ENCODE measurements around the gene SLCO2B1.
A peak's percentile ranks its signal among the peaks of the same experiment; 100 is the strongest.

The SLCO2B1 gene

DNA sequence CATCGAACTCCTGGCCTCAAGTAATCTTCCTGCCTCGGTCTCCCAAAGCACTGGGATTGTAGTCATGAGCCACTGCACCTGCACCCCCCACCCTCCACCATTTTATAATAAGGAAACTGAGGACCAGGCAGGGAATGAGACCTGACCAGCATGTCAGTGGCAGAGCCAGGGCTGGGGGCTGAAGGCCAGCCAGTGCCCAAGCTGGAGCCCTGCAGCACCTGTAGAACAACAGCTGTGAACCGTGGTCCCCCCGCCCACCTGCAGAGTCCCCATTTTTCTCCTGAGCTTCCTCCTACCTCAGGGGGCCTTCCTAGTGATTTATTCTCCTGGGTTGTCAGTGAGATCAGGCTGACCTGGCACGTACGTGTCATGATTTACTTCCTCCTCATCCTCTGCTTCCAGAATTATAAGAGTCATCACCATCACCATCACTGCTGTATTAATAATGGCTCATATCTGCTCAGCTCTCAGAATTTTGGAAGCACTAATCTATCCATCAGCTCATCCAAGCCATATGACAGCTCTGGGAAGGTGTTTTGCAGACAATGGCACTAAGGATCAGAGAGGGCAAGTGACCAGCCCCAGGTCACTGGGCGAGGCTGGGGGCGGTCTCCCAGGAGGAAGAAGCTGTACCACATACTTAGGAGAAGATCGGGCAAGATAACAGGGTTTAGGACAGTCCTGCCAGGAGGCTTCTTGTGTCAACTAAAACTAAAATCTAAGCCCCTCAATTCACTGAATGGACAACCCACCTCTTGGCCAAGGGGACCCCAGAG lies 5.5 kb upstream of the SLCO2B1 start:
- no peak for DNase-seq

DNA sequence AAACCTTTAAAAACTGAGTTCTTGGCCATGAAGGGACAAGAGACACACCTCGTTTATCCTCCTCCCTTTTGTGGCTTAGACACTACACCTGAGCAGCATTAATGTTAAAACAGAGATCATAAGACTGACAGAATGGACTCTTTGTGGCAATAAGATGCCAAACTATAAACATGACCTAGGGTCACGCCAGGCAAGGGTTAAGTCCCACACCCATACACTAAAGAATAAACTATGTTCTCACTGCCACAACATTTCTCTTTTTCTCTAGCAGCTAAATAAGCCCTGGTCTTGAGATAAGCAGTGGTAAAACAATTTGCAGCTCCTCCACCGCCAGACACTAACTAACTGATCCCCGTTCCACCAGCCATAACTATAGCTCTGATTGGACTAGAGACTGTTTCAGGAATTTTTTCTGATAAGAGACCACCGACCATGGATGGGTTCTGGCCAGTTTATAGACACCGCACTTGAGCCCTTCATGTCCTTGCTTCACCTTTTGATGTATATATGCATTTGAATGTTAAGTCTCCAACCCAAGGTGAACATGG lies 4.9 kb upstream of the SLCO2B1 start:
- DNase-seq, result no peak

DNA sequence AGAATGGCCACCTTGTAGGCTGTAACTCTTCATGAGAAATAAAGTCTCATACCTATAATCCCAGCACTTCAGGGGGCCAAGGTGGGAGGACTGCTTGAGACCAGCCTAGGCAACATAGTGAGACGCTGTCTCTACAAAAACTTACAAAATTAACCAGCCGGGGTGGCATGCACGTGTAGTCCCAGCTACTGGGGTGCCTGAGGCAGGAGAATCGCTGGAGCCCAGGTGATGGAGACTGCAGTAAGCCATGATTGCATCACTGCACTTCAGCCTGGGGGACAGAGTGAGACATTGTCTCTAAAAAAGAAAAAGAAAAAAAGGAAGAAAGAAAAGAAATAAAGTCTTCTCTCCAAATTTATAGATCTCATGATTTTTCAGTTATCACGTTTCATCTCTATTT lies 4.2 kb upstream of the SLCO2B1 start:
- DNase-seq, result no peak

DNA sequence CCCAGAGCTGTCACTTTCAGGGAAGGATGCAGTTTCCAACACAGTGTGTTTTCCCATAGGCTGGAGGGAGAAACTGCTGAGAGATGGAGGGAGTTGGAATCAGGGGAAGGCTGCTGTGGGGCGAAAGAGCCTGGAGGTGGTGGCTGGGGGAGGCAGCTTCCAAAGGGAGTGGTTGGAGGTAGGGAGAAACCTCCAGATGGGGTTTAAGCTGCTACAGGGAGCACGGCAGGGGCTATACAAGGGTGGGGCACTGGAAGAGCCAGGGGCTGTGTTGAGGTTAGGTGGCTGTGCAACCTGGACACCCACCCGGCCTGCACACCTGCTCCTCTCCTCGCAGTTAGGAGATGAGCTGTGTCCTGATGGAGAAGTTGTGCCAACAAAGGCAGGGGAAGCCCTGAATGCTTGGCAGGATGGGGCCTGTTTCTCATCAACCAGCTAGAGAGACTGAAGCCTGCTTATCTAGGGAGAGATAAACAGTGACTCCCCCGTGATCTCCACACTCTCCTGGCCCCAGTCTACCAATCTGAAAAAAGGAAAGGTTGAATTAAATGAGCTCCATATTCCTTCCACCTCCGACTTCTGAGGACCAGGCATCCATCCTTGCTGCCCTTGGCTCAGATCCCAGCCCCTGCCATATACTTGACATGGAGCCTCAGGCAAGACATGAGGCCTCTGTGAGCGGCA lies 3.6 kb upstream of the SLCO2B1 start:
- no peak for DNase-seq

DNA sequence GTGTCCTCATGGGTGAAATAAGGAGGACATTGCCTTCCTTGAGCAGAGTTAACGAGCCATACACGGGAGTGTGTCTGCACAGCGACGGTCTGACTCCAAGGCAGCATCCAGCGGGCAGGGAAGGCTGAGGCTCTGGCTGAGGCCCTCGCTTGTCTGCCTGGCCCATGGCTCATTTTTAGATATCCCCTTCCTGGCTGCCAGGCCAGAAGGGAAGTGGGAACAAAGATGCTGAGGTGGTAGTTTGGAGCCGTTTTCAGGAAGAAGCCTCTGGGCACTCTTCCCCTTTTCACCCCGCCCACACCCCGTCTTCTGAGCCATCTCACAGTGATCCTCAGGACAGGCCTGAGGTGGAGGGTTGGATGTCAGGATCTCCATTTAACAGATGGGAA lies 3.0 kb upstream of the SLCO2B1 start:
- DNase-seq, result no peak

DNA sequence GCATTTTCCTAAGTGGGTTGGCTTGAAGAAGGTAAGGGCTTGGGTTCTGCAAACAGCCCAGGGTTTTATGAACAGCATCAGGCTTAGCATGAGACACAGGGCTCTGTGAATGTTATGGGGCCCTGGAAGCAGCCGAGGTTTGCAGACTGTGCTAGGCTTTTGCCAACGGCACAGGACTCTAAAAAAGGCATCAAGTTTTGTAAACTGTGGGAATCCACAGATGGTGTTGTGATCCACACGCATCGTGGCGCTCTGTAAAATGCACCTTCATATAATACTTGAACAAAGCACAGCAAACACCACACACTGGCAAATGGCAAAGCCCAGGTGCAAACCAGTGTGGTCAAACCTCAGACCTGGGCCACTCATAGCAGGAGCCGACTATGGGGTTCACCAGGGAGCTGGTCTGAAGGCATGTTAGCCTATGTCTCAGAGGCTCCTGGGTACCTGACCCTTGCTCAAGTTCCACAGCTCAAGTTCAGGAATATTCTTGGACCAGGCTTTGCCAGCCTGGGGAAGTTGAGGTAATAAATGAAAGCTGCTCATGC lies 2.4 kb upstream of the SLCO2B1 start:
- no peak for DNase-seq

- no peak for DNase-seq
Observed at GRCh38 chr11:75149766-75150465, 991 bp upstream of the SLCO2B1 start.

GRCh38 chr11:75151346-75152047 lies 590 bp downstream of the SLCO2B1 start:
- DNase-seq, result peak; percentile 11

DNA sequence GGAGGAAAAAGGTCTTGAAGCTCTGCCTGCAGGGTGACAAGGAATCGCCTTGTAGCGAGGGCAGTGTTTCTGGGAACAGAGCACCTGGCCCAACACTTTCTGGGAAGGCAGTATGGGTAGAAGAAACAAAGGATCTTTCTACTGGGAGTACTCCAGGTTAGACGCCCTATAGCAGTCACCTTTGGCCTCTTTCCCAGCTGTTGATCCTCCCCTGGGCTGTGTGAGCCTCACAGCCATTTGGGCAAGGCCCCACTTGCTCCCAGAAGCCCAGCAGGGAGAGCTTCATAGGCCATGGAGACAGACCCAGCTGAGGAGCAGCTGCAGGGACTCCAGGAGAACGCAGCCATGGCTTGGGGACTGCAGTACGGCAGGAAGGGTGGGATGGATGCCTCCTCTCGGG lies 1.2 kb downstream of the SLCO2B1 start:
- no peak for DNase-seq

- no peak for DNase-seq
Observed at GRCh38 chr11:75152651-75153427, 1.9 kb downstream of the SLCO2B1 start.

- no peak for DNase-seq
Observed at GRCh38 chr11:75154646-75155569, 4.0 kb downstream of the SLCO2B1 start.

DNA sequence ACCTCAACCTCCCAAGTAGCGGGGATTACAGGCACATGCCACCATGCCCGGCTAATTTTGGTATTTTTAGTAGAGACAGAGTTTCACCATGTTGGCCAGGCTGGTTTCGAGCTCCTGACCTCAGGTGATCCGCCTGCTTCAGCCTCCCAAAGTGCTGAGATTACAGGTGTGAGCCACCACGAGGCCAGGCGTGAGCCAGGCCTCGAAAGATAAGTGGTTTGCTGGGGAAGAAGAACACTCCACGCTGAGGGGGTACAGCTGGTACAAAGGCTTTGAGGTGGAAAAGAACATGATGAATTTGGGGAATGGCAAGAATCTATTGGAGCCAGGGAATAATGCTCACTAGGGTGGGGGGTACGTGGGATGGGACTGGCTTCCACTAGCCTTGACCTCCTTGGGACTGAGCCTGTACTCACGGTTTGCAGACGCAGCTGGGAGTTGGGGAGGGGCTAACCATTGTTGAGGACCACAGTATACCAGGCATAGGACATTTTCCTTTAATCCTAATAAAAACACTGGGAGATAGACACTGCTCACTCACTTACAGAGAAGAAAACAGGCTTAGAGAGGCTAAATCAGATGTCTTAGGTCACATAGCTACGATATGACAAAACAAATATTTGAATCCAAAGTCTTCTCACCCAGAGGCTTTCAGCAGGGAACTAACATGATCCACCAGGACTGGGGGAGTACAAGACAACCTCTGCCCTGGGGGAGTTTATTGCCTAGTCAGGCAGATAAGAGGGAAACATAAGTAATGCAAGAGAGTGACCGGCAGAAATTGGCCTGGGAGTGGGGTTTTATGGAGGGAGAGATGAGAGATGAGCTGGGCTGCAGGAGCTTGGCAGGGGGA lies 4.9 kb downstream of the SLCO2B1 start:
- DNase-seq, result no peak

DNA sequence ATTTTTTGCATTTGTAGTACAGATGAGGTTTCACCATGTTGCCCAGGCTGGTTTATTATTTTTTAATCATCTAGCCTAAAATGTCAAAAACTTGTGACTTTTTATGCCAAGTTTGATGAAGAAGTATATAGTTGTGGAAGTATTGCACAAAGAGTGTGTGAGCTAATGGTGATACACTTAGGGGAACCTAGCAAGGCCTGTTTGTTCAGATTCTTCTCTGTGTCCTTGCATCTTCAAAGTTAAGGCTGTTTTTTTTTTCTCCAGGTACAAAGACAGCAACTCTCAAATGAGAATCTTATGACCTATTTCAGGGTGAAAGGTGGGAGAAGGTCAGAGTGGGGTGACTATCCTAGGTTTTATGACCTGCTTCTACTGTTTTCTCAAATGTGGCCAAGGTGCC lies 7.3 kb downstream of the SLCO2B1 start:
- no peak for DNase-seq

DNA sequence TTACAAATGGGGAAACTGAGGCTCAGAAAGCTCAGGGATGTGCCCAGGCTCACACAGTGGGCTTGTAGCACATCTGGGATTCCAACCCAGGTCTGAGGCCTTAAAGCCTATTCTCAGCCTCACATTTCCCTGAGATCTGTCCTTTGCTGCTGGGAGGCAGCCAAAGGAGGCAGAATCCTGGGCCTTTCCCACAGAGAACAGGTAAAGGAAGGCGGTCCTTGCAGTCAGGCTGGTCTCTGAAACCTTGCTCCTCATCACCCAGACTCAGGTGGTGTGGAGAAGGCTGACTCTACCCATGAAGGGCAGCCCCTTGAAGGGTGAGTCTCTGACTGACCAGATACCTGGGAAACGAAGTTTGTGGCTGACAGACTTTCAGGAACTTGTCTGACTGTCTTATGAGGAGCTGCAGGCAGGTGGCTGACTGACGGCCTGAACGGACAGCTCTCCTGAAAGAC lies 7.8 kb downstream of the SLCO2B1 start:
- DNase-seq, result no peak

GRCh38 chr11:75159151-75159953 lies 8.4 kb downstream of the SLCO2B1 start:
- DNase-seq, result no peak

DNA sequence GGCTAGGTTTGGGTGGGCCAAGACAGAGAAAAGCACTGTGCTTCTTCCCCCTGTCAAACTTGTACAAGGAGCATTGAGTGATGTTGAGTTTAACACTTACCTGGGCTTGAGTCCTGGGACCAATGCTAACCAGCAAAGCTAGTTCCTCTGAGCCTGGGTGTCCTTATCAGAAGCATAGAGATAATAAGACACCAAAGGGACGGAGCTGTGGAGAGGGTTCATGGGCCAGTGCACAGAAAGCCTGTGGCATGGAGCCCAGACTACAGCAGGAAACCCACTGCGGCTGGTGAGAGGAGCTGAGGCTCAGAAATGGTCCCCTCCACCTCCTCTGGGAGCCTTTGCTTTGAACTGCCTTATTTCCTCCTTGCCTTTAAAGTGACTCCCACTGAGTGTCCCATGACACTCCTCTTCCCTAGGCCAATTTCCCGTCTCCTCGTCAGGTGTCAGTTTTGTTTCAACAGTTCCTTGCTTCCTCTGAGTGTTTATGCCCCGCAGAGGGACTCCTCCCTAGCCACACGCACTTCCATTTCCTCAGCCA lies 9.4 kb downstream of the SLCO2B1 start:
- DNase-seq, result no peak

- DNase-seq, result no peak
Observed at GRCh38 chr11:75160880-75161279, 10.0 kb downstream of the SLCO2B1 start.

- no peak for DNase-seq
Observed at GRCh38 chr11:75161506-75162095, 10.7 kb downstream of the SLCO2B1 start.

All from NCI-H1105 (cell line).